ENCODE data around the gene NCBP2.
"Not testable (repeated sequence)": the region's sequence is repeated elsewhere in the genome, so short reads cannot be mapped to it uniquely, and the experiment has no call there.

Gene NCBP2

DNA sequence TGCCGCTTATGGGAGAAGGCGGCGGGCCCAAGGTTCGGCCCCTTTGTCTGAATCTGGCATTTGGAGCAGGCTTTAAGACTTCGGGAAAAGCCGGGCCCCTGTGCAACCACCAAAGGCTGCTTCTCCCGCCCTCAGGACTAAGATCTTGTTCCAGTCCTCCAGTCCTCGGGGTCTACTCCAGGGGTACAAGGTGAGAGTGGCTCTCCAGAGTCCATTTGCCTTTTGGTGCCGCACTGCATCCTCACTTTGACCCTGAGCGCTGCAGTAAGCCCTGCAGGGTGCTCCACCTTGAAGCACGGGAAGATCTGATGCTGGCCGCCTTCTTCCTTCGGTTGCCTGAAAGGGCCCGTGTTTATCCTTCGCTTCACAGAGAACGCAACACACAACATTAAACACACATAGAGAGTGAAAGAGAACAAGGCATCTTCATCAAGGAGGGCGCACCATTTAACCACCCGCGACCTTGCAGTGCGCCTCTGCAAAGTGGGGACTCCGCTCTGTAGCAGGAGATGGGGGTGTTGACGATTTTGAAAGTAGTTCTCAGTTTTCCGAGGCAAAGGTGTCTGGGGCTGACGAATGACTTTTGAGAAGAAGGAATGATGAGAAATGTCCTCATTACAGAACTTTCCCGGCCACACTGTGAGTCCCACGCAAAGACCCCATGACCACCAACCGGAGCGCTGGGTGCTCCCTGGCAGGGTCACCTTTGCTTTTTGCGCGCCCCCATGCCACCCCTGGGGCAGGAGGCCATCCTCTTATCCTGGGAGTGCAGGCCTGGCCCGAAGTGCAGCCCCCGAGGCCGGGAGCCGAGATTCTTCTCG, 25.3 kb upstream of the NCBP2 start:
- no peak for DNase-seq

DNA sequence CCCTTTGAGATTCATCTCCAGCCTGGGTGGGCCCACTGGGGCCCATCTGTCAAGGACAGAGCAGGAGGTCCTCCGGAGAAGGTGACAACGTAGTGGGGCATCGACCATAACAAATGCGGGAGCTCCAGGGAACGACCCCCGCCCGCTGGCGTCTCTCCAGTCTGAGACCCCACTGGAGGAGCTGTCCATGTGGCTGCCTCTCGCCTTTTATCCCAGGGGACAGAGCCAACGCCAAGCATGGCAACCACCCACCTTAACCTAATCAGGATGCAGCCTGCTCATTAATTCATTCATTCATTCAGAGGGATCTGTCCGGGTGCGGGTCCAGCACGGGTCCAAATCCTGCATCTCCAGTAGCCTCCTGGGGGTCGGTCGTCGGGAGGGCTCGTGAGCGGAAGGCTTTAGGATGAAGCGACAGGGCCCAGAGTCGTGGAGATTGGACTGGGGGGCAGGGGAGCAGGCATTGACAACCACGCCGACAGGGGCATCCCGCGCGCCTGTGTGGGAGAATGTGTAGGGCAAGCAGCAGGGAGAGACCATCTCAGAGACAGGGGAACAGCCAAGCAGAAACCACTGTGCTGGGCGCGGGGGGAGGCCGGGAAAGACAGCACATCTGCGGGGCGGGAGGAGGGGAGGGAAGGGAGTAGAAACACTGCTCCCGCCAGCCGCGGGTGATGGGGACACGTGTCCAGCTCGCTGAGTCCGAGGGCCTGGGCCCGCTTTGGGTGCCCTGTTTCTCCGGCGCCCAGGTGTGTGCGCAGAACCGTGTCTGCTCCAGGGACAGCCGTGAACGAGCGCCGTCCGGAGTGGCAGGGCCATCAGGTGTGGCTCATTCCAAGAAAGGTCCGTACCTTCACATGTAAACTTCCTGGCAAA, 24.4 kb upstream of the NCBP2 start:
- no peak for DNase-seq

DNA sequence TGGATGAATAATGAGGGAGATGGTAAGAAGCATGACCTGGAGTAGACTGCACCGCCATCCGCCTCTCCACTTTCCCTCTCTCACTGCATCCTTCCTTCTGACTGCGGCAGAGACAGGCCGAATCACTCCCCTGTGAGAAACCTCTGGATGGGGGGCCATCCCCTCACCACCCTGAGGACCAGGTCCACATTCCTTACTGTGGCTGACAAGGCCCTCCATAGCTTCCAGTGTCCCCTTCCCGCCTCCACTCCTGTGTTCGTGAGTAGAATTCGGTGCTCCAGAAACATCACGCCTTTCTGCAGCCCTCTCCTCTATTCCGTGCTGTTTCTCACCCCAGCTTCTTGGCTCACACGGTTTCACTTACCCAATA, 23.5 kb upstream of the NCBP2 start:
- DNase-seq, result no peak

DNA sequence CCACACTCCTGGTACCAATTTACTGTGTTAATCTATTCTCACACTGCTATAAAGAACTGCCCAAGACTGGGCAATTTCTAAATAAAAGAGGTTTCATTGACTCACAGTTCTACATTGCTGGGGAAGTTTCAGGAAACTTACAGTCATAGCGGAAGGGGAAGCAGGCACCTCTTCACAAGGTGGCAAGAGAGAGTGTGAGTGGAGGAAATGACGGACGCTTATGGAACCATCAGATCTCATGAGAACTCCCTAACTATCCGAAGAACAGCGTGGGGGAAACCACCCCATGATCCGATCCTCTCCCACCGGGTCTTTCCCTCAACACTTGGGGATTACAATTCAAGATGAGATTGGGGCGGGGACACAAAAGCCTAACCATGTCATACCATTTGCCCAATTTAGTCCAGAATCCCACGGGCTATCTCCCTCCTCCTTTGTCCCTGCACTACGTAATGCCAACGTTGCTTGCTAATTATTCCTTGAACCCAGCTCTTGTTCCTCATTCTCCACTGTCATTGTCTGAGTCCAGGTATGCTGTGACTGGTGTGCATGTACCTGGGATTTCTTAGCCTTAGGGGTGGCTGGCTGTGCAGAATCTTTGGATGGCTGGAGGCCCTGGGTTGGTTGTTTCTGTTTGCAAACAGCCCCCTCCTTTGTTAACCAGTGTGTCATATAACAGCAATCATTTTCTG, 22.9 kb upstream of the NCBP2 start:
- no peak for DNase-seq

DNA sequence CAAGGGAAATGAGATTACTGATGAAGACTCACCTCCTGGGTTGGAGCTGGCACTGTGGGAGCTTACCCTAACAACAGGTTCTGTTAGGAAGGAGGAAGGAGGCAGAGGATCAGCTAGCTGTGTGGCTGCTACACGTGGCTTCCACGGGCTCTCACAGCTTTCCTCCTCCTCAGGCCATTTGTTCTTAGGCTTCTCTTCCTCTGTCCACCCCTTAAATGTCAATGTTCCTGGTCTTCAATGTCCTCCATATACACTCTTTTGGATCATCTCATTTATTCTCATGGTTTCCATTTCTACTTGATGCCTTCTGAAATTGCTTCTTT, 21.3 kb upstream of the NCBP2 start:
- DNase-seq, result no peak

DNA sequence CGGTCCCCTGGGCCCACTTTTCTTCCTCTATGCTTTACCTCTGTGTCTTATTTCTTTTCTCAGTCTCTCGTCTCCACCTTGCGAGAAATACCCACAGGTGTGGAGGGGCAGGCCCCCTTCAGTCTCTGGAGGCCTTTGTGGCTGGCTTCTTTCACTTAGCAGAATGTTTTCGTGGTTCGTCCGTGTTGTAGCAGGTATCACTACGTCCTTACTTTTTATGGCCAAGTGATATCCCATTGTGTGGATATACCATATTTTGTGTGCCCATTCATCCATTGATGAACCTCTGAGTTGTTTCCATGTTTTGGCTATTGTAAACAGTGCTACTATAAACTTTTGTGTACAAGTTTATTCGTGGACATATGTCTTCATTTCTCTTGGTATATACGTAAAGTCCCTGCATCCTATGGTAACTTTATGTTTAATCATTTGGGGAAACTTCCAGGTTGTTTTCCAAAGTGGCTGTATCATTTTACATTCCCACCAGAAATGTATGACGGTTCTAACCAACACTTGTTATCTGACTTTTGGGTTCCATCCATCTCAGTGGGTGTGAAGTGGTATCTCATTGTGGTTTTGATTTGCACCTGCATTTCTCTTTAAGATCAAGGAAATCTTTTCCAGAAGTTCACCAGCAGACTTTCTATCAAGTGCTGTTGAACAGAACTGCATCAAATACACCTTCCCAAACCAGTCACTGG, 20.8 kb upstream of the NCBP2 start:
- DNase-seq, result no peak

DNA sequence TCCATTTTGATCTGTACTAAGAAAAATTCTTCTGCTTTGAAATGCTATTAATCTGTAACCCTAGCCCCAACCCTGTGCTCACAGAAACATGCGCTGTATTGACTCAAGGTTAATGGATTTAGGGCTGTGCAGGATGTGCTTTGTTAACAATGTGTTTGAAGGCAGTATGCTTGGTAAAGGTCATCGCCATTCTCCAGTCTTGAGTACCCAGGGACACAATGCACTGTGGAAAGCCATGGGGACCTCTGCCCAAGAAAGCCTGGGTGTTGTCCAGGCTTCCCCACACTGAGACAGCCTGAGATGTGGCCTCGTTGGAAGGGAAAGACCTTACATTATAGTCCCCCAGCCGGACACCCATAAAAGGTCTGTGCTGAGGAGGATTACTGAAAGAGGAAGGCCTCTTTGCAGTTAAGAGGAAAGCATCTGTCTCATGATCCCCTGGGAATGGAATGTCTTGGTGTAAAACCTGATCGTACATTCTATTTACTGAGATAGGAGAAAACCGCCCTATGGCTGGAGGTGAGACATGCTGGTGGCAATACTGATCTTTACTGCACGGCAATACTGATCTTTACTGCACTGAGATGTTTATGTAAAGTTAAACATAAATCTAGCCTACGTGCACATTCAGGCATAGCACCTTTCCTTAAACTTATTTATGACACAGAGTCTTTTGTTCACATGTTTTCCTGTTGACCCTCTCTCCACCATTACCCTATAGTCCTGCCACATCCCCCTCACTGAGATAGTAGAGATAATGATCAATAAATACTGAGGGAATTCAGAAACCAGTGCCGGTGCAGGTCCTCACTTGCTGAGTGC, 20.0 kb upstream of the NCBP2 start:
- DNase-seq, result no peak

DNA sequence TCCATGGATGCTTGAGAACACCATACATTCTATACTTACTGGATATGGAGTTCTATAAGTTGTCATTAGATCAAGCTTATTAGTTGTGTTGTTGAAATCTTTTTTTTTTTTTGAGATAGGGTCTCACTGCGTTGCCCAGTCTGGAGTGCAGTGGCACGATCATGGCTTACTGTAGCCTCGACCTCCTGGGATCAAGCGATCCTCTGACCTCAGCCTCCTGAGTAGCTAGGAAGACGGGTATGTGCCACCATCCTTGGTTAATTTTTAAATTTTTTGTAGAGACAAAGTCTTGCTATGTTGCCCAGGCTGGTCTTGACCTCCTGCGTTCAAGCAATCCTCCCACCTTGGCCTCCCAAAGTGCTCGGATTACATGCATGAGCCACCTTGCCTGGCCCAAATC, 12.5 kb upstream of the NCBP2 start:
- no peak for DNase-seq

DNA sequence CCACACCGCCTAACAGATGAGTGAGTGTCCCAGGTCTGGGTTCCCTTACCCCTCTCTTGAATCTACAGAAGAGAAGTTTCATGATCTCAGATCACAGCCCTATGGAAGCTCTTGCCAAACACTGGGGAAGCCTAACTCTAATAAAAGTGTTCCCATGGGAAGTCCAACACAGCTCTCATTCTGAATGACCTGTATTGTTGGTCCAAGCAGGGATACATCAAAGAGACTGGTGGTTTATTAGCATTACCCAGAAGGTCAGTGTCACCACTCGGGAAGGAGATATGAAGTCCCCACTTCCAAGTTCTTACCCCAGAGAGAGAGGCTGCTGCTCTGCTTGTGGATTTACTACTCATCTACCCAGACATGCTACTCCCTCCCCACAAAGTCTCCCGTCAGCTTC, 9.0 kb upstream of the NCBP2 start:
- DNase-seq, result no peak

DNA sequence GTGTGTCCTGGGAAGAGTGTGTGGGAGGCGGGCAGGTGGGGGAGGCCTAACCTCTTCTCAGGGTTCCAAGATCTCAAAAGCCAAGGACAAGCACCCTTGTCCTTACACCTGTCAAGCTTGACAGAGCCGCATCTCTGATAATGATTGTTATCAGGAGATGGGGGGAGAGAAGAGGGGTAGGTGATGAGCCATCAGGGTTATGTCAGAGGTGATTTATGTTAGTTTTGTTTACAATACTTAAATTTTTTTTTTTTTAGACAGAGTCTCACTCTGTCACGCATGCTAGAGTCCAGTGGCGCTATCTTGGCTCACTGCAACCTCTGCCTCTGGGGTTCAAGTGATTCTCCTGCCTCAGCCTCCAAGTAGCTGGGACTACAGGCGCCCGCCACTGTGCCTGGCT, 7.4 kb upstream of the NCBP2 start:
- no peak for DNase-seq

DNA sequence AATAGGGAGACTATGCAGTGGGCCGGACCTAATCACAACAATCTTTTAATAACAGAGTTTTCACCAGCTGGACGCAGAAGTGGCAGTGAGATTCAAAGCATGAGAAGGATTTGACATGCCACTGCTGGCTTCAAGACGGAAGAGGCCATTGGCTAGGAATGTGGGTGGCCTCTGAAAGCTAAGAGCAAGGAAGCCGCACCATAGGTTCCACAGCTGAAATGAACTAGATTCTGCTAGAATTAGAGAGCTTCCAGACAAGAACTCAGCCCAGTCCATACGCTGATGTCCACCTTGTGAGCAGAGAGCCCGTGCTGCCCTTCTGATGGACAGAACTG, 6.9 kb upstream of the NCBP2 start:
- DNase-seq, result no peak

DNA sequence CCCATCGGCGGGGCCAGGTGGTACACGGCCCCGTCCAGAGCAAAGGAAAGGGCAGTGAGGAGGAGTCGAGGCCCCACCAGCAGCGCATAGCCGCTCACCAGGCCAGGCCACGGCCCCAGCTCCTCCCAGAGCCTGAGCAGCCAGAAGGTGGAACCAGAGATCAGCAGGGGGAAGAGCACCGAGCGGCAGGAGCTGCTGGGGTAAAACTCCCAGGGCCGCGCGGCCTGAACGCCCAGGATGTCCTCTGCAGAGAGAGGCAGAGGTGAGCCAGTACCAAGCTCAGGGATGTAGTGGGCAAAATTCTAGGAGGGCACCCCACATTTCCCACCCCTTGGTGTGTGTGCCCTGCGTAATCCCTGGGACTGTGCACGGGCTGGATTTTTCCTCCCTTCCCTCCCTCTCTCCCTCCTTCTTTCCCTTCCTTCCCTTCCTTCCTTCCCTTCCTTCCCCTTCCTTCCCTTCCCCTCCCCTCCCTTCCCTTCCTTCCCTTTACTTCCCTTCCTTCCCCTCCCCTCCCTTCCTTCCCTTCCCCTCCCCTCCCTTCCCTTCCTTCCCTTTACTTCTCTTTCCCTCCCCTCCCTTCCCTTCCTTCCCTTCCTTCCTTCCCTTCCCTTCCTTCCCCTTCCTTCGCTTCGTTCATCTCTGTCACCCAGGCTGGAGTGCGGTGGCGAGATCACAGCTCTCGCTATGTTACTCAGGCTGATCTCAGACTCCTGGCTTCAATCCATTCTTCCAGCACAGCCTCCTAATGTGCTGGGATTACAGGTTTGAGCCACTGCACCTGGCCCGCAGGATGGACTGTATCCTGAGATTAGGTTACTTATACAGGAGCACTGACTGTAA, 6.3 kb upstream of the NCBP2 start:
- no peak for DNase-seq

DNA sequence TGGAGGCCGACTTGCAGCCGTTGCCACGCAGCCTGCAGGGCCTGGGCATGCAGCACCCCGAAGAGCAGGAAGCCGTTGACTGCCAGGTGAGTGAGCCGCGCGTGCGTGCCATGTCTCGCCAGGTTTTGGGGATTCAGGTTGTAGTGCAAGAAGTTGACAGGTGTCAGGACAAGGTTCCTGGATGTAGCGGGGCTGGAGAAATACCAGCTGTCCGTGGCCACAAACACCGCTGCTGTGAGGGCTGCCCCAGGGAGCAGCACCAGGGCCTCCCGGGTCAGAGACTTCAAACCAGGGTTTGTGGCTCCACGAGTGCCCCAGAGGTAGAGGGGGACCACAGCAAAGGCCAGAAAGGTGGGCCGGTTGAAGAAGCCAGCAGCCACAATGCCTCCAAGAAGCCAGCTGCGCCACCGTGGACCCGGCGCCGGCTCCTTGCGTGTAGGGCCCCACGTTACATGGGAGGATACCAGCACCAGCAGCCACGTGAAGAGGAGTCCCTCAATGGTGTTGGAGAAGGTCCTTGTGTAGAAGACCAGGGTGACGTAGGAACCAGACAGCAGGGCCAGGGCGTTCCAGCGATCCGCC, 5.6 kb upstream of the NCBP2 start:
- no peak for DNase-seq

DNA sequence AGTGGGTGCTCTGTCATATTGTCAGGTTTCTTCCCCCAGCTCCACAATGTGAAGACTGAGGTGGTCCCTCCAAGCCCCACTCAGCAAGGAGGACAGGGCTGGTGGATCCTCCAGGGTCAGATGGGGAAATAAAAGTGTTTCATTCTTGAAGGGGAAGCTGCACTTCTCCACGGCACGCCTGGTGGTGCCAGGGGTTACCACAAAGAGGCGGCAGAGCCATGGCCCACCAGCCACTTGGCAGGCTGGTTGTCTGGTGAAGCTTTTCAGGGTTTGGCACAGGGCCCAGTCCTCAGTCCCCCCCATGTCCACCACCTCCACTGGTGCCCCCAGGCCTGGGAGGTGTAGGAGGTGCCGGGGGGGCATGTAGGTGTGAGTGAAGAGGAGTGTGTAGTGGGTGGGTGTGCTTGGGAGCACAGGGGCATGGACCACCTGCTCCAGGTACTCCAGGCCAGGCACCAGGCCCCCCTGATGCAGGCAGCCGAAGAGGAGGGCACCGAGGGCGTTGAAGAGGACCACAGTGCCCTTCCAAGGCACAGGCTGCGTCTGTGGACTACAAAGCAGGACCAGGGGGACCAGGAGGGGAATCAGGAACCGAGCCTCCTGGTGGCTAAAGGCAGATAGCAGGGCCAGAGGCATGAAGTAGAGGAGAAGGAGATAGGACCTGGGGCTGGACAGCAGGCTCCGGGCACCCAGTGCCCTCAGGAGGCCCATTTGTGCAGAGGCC, 5.0 kb upstream of the NCBP2 start:
- DNase-seq, result no peak

DNA sequence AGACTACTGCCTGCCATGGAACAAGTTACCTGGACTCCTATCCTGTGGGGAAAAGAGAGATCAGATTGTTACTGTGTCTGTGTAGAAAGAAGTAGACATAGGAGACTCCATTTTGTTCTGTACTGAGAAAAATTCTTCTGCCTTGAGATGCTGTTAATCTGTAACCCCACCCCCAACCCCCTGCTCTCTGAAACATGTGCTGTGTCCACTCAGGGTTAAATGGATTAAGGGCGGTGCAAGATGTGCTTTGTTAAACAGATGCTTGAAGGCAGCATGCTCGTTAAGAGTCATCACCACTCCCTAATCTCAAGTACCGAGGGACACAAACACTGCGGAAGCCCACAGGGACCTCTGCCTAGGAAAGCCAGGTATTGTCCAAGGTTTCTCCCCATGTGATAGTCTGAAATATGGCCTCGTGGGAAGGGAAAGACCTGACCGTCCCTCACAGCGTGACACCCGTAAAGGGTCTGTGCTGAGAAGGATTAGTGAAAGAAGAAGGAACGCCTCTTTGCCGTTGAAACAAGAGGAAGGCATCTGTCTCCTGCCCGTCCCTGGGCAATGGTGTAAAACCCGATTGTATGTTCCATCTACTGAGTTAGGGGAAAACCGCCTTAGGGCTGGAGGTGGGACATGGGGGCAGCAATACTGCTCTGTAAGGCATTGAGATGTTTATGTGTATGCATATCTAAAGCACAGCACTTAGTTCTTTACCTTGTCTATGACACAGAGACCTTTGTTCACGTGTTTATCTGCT, 1.9 kb upstream of the NCBP2 start:
- DNase-seq, result not testable (repeated sequence)

DNA sequence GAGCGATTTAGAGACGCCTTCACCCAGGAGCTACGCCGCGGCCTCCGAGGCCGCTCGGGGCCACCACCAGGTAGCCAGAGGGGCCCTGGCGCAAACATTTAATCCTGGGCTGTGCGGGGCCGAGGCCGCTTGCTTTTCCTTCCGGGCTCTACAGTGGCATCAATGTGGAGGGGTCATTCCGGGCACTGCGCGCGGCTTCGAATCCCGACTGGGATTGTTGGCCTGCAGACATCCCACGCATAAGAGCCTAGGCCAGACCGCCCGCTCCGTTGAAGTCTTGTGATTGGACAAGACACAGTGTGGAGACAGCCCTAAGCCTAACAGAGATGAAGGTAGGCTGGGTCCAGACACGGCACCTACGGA, 568 bp upstream of the NCBP2 start:
- DNase-seq, result peak; percentile 28

DNA sequence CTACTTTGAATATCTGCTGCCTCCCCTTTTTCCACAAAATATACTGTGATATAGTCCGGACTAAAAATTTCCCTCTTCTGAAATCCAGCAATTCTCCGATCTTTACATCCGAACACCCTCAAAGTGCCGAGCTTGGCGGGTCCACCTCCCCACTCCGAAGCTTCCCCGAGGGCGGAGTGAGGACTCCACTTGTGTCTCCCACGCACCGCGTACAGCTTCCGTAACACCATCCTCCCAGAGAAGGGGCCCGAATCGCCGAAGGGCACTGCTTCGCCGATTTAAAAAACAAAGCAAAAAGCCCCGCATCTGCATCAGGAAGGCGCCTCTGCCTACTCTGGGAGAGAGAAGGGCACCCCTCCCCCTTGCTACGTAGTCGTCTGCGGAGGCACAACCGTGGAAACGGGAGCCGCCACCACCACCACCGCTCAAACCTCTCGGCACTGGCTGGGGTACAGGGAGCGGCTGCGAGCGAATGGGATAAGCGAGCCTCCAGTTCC, 551 bp downstream of the NCBP2 start:
- peak; percentile 63 for DNase-seq

DNA sequence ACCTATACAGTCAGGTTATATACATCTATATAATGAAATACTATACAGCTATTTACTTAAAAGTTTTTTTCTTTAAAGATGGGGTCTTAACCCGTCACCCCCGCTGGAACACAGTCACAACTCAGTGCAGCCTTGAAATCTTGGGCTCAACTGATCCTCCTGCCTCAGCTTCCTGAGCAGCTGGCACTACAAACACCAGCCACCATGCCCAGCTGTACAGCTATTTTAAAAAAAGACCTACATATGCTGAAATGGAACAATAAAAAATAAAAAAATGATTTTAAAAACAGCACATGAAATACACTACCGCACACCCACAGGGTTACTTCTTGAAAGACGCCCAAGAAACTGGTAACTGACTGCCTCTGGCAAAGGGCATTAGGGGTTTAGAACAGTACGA, 3.8 kb downstream of the NCBP2 start:
- DNase-seq, result no peak

DNA sequence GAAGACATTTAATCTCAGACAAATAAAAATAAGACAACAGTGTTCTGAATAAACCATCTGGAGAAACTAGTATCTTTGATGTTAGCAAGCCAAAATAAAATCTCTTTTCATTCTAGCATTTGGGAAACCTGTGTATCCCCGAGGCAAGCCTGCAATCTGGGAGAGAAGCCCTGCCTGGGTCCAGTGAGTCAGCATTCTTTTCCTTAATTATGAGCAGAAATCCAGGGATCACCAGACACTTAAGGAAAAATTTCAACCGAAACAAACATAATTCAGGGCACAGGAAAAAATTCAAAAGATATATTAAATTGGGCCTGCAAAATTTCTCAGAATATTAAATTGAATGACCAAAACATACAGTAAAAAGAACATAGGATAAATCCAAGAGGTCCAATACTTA, 4.2 kb downstream of the NCBP2 start:
- DNase-seq, result no peak

DNA sequence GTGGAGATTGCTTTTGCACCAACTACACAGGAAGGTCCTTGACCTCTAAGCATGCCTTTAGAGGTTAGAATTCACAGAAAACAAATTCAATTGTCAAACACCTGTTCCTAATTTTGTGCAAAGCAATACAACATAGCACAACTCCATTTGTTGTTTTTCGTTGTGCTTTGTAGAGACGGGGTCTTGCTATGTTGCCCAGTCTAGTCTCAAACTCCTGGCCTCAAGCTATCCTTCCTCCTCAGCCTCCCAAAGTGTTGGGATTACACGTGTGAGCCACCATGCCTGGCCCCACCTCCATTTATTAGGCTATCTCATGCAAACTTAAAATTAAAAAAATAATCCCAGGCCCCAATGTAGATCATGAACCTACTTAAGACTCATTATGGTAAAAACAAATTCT, 6.0 kb downstream of the NCBP2 start:
- no peak for DNase-seq

Data from CD4-positive, alpha-beta T cell treated with Interleukin-21 for 1 hour (primary cell).